GM12801 (cell line): ENCODE results near the gene MYH9.

ENCODE experiments used
- TF ChIP-seq, protein P1 (sequence below): IDR thresholded peaks from one replicate; pipeline ENCODE4 v1.5.1; 2011; ENCODE audit warnings: control low read depth; ENCODE audit not compliant: insufficient read length; ENCODE audit errors: extremely low read depth

Gene MYH9

DNA sequence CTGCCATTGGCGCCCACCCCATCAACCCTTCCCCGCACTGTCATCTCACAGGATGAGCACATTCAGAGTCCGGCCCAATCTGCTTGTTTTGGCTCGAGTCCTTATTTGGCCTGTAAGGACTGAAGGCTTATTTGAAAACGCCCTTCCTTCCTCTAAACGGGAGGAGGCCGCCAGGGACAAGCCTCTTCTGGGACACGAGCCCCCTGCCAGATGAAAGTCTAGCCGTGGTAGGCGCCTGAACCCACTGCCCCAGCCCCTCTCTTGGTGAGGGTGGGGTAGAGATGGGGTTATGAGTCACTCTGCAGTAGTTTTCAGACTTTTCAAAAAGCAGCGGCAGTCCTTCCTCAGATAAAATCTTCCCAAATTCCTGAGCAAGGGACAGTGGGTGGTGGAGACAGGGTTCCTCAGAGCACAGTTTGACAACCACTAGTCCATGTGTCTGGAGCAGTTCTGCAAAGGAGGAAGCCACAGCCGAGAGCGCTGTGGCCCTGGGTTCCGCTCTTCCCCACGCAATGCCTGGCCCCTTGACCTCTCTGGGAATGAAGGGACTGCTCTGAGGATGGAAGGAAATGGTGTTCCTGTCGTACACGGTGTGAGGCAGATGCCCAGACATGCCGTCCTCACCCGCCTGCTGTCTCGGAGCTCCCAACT lies 57.0 kb downstream of the MYH9 start:
- TF ChIP-seq, protein P1, sequence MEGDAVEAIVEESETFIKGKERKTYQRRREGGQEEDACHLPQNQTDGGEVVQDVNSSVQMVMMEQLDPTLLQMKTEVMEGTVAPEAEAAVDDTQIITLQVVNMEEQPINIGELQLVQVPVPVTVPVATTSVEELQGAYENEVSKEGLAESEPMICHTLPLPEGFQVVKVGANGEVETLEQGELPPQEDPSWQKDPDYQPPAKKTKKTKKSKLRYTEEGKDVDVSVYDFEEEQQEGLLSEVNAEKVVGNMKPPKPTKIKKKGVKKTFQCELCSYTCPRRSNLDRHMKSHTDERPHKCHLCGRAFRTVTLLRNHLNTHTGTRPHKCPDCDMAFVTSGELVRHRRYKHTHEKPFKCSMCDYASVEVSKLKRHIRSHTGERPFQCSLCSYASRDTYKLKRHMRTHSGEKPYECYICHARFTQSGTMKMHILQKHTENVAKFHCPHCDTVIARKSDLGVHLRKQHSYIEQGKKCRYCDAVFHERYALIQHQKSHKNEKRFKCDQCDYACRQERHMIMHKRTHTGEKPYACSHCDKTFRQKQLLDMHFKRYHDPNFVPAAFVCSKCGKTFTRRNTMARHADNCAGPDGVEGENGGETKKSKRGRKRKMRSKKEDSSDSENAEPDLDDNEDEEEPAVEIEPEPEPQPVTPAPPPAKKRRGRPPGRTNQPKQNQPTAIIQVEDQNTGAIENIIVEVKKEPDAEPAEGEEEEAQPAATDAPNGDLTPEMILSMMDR: no peak

DNA sequence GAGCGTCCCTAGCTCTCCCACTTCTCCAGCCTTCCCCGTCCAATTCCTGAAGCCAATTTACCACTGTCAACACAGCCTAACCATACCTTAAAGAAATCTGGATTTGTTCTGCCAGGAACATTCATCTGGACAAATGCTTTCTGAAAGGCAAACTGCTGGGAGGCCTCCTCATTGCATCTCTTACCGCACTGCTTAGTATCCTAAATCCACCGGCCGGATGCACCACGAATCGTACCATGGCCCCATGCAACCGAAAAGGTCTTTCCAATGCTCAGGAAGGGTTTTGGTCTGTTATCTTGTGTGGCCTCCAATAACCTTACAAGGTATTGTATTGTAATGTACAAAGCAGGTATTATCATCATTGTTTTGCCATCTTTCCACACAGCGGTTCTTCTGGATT lies 57.6 kb downstream of the MYH9 start:
- TF ChIP-seq, protein P1: no peak

DNA sequence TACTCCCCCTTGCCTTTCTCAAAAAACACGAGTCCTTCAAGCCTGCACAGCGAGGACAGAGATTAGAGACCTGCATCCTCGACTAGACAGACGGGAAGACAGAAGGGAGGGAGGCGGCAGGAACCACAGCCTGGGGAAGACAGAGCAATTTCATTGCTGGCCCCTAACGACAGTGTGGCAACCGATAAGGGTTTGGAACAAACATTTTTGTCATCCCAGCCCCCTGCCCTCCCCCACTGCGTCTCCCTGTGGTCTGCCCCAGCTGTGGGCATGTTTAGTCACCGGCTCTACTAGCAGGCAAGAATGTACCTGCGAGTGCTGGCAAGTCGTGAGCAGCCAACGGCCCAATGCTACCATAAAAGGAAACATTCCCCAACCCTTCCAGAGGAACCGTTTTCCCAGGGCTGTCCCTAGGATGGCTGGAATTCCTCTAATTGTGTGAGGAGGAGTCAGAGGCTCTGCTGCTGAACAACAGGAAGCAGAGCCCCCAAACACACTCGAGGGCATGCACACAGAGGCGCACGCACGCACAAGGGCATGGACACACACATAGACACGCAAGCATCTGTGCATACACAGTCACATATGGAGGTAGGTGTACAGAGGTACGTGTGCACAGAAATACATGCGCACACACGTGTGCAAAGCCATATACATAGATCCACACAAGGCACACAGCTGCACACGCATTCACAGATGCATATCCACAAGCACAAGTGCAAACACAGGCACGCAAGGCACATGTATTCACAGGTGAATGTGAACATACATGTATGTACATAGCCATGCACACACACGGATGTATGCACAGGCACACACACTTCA lies 58.3 kb downstream of the MYH9 start:
- TF ChIP-seq, protein P1: no peak

DNA sequence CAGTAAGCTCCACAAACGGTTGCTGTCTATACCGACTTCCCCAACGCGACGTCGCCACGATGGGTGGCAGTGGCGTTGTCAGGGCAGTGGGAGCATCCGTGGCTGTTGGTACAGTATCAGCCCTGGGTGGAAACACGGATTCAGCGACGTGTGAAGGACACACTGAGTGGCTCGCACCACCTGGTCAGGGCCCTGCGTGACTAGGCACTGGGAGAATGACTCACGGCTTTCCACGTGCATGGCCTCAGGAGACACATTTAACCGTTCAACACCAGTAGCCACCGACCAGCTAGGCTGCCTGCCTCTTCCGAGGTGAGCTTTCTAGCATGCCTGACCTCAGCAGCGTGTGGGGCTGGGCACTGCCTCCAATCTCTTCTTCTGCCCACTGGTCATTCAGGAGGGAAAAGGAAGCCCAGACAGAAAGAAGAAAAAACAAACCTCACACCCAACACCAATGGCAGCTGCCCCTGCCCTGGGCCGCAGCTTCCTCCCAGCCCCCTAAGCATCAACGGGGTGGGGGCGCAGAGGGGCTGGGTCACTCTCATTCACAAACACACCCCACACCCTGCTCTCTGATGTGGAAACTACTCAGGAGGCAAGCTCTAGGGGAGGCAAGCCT lies 59.0 kb downstream of the MYH9 start:
- TF ChIP-seq, protein P1: no peak

DNA sequence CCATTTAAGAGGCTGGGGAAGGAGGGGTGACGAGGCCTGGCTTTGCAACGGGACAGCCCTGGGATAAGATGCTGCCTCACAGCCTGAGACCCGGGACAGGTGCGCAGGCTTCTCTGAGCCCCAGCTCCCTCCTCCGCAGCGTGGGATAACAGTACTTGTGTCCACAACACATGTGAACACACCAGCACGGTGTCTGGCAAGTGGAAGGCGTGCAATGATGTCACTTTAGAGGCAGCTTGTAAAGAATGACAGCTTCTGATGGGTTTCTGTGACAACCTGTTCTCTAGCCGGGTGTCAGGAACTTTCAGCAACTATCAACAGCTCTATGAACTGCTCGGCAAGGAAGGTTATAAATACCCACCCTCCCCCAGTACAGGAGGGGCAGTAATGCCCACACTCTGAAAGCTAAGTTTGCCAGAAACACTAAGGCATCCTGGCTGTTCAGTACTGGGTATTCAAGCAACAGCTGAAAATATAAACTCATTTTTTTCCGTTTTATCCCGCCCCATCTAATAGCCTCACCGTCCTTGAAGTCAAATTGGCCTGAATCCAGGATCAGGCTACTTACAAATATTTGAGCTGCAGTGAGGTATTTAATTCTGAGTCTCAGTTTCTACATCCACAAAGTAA lies 59.7 kb downstream of the MYH9 start:
- TF ChIP-seq, protein P1: no peak

DNA sequence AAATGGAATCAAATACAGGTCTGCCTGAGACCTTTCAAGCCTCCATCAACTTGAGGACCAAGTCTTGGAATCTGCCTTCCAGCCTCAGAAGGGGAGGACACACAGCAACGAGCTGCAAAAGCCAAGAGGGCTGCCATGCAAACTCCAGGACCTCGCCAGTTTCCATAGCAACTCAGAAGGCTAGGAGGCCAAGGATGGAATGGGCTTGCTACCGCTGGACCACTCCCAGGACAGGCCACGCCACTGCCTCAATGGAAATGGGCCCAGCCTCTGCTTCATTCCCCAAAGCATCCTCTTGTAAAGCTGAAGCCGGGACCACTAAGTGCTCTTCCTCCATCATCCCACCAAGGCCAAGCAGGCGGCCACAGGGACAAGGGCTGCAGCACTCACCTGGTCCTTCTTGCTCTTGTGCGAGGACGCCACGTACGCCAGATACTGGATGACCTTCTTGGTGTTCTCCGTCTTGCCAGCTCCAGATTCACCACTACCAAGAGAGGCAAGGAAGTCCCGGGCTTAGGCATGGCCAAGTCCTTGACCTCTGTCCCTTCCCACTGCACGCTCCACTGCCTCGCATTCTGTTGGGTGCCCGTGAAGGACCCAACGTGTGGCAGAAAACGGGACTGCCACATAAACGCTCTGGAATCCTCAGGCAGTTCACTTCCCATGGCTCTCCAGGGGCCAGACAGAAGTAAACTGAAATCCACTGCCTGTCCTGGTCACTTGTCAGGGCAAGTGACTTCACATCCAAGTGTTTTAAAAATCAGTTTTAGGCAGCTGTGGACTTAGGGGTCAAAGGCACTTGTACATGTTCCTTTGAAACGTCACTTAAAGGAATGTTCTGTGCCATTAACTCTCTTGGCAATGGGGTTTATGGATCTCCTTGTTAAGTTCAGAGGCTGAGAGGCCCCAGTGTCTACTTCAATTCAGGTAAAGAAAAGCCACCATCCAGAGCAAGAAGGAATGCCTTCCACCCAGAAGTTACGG lies 61.3 kb downstream of the MYH9 start:
- TF ChIP-seq, protein P1: no peak
